HG03575 (cell line): ENCODE results near the gene GABBR2.
"Not testable (repeated sequence)": the region's sequence is repeated elsewhere in the genome, so short reads cannot be mapped to it uniquely, and the experiment has no call there.

Source experiments
- ATAC-seq: cut with Tn5 transposase; IDR thresholded peaks from one replicate; pipeline ENCODE4 v1.9.1; 2021; ENCODE audit not compliant: unreplicated experiment, insufficient number of reproducible peaks, low FRiP score; ENCODE audit errors: extremely low read depth

Gene GABBR2

GRCh38 chr9:98506422-98507054, 202.2 kb downstream of the GABBR2 start:
- ATAC-seq = no peak

- ATAC-seq = no peak
Measured at GRCh38 chr9:98504298-98505282, 204.1 kb downstream of the GABBR2 start.

GRCh38 chr9:98503867-98504266, 204.9 kb downstream of the GABBR2 start:
- no peak for ATAC-seq

GRCh38 chr9:98502976-98503325, 205.8 kb downstream of the GABBR2 start:
- no peak for ATAC-seq

- ATAC-seq = no peak
Measured at GRCh38 chr9:98502311-98502975, 206.3 kb downstream of the GABBR2 start.

- no peak for ATAC-seq
Measured at GRCh38 chr9:98501819-98502218, 206.9 kb downstream of the GABBR2 start.

GRCh38 chr9:98501259-98501658, 207.5 kb downstream of the GABBR2 start:
- not testable (repeated sequence) for ATAC-seq

- ATAC-seq = no peak
Measured at GRCh38 chr9:98500337-98500919, 208.3 kb downstream of the GABBR2 start.

- no peak for ATAC-seq
Measured at GRCh38 chr9:98495530-98495929, 213.2 kb downstream of the GABBR2 start.

GRCh38 chr9:98494852-98495251, 213.9 kb downstream of the GABBR2 start:
- no peak for ATAC-seq

- ATAC-seq = no peak
Measured at GRCh38 chr9:98491828-98492227, 216.9 kb downstream of the GABBR2 start.

- no peak for ATAC-seq
Measured at GRCh38 chr9:98491231-98491651, 217.5 kb downstream of the GABBR2 start.

GRCh38 chr9:98488571-98489312, 220.0 kb downstream of the GABBR2 start:
- no peak for ATAC-seq

GRCh38 chr9:98485706-98486105, 223.0 kb downstream of the GABBR2 start:
- ATAC-seq = no peak

- no peak for ATAC-seq
Measured at GRCh38 chr9:98484162-98484561, 224.6 kb downstream of the GABBR2 start.

GRCh38 chr9:98482226-98482625, 226.5 kb downstream of the GABBR2 start:
- ATAC-seq = no peak

- no peak for ATAC-seq
Measured at GRCh38 chr9:98481676-98482075, 227.1 kb downstream of the GABBR2 start.

GRCh38 chr9:98479967-98480847, 228.5 kb downstream of the GABBR2 start:
- ATAC-seq = no peak
